ENCODE results near the gene GALNT12. TPM values are rescaled to one million over a fixed set of nuclear protein-coding genes. Genes with fewer than 3 reads are reported as not detected.
A peak's percentile ranks its signal among the peaks of the same experiment; 100 is the strongest.

The GALNT12 gene, protein sequence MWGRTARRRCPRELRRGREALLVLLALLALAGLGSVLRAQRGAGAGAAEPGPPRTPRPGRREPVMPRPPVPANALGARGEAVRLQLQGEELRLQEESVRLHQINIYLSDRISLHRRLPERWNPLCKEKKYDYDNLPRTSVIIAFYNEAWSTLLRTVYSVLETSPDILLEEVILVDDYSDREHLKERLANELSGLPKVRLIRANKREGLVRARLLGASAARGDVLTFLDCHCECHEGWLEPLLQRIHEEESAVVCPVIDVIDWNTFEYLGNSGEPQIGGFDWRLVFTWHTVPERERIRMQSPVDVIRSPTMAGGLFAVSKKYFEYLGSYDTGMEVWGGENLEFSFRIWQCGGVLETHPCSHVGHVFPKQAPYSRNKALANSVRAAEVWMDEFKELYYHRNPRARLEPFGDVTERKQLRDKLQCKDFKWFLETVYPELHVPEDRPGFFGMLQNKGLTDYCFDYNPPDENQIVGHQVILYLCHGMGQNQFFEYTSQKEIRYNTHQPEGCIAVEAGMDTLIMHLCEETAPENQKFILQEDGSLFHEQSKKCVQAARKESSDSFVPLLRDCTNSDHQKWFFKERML
- 1 to 10 TPM; 1.7 to 3.7 (median 3.5) TPM for total RNA-seq

- Mint-ChIP-seq H3K9me3 (no peaks in the 10 kb centered on the region), H3K4me1 (ENCODE audit: low read depth) (peaks cover 33% of the 10 kb centered on the region), H3K36me3 (ENCODE audit: insufficient read depth) (peaks cover 2% of the 10 kb centered on the region), H3K27me3 (ENCODE audit: low read depth) (peaks cover 2% of the 10 kb centered on the region), H3K4me3 (peak within 1 kb of the TSS; percentile 84)
- ATAC-seq, result peak; percentile 75 to 84
- DNase-seq, result peak; percentile 44
Observed at GRCh38 chr9:98807070-98807813, at the start of gene GALNT12. TSS of gene GALNT12 (plus strand) at chr9:98807670. CDS start at chr9:98807699, 29 bp downstream.

- no peaks in the 10 kb centered on the region for H3K27me3 Mint-ChIP-seq (ENCODE audit: low read depth)
- peaks cover 59% of the 10 kb centered on the region for H3K36me3 Mint-ChIP-seq (ENCODE audit: insufficient read depth)
Observed at GRCh38 chr9:98760231-98760630, 47.2 kb upstream of the GALNT12 start.

GRCh38 chr9:98763986-98764745 lies 43.3 kb upstream of the GALNT12 start:
- Mint-ChIP-seq H3K4me1 (ENCODE audit: low read depth) (no peaks in the 10 kb centered on the region), H3K36me3 (ENCODE audit: insufficient read depth) (peaks cover 51% of the 10 kb centered on the region), H3K9me3 (peaks cover 11% of the 10 kb centered on the region), H3K27me3 (ENCODE audit: low read depth) (no peaks in the 10 kb centered on the region), H3K4me3 (no peak overlapping the region)
- ATAC-seq (no peak), DNase-seq (no peak)

More at GRCh38 chr9:98760231-98760630, 47.2 kb upstream of the GALNT12 start:
- Mint-ChIP-seq H3K4me3 (no peak overlapping the region), H3K4me1 (ENCODE audit: low read depth) (no peaks in the 10 kb centered on the region), H3K9me3 (peaks cover 23% of the 10 kb centered on the region)
- DNase-seq (no peak), ATAC-seq (no peak)

DNA sequence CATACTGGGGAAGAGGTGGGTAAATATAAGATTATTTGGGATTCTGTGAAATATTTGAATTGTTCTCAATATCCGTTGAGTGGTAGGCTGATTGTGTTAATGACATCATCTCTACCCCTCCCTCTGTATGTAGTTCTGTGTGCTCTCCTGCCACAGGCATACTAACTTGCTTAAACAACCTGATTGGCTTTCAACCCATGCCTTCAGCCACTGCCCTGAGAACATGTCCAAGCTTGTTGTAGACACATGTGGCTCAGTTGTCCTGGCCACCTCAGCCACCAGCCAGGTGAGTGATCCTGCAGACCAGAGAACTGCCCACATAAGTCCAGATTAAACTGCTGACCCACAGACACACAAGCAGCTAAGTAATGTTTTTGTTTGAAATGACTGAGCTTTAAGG lies 42.2 kb upstream of the GALNT12 start:
- Mint-ChIP-seq H3K4me3 (no peak overlapping the region), H3K9me3 (peaks cover 6% of the 10 kb centered on the region), H3K27me3 (ENCODE audit: low read depth) (no peaks in the 10 kb centered on the region), H3K36me3 (ENCODE audit: insufficient read depth) (peaks cover 53% of the 10 kb centered on the region), H3K4me1 (ENCODE audit: low read depth) (no peaks in the 10 kb centered on the region)
- DNase-seq, result no peak
- ATAC-seq, result no peak

- DNase-seq, result no peak
- no peak overlapping the region for H3K4me3 Mint-ChIP-seq
- no peaks in the 10 kb centered on the region for H3K27me3 Mint-ChIP-seq (ENCODE audit: low read depth)
- H3K36me3 Mint-ChIP-seq (ENCODE audit: insufficient read depth), result peaks cover 54% of the 10 kb centered on the region
- ATAC-seq, result no peak
- no peaks in the 10 kb centered on the region for H3K4me1 Mint-ChIP-seq (ENCODE audit: low read depth)
- H3K9me3 Mint-ChIP-seq, result peaks cover 6% of the 10 kb centered on the region
Observed at GRCh38 chr9:98766586-98766985, 40.9 kb upstream of the GALNT12 start.

GRCh38 chr9:98767196-98767595 lies 40.3 kb upstream of the GALNT12 start:
- H3K4me1 Mint-ChIP-seq (ENCODE audit: low read depth), result no peaks in the 10 kb centered on the region
- H3K9me3 Mint-ChIP-seq, result peaks cover 6% of the 10 kb centered on the region
- no peak for ATAC-seq
- H3K36me3 Mint-ChIP-seq (ENCODE audit: insufficient read depth), result peaks cover 58% of the 10 kb centered on the region
- no peak overlapping the region for H3K4me3 Mint-ChIP-seq
- H3K27me3 Mint-ChIP-seq (ENCODE audit: low read depth), result no peaks in the 10 kb centered on the region
- DNase-seq, result no peak

GRCh38 chr9:98767915-98768314 lies 39.6 kb upstream of the GALNT12 start:
- ATAC-seq (no peak), DNase-seq (no peak)
- Mint-ChIP-seq H3K36me3 (ENCODE audit: insufficient read depth) (peaks cover 57% of the 10 kb centered on the region), H3K4me1 (ENCODE audit: low read depth) (no peaks in the 10 kb centered on the region), H3K9me3 (peaks cover 6% of the 10 kb centered on the region), H3K4me3 (no peak overlapping the region), H3K27me3 (ENCODE audit: low read depth) (no peaks in the 10 kb centered on the region)

DNA sequence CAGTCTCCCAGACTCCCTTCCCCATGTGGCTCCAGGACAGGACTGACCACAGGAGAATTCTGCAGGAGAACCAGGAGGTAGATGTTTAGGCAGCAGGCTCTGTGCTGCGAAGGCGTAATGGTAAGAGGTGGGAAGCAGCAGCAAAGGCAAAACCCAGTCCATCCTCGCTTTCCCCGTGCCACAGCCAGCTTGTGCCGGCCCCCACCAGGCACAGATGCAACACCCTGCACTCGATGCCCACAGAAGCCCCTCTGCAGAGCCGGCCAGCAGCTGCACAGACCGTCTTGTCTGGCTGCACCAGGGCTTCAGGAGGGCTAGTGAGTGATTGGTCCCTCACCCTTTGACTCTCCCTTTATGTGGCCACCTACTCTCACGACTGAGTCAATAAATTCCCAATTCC lies 39.1 kb upstream of the GALNT12 start:
- Mint-ChIP-seq H3K27me3 (ENCODE audit: low read depth) (no peaks in the 10 kb centered on the region), H3K36me3 (ENCODE audit: insufficient read depth) (peaks cover 59% of the 10 kb centered on the region)
- no peak for ATAC-seq

GRCh38 chr9:98770717-98771116 lies 36.8 kb upstream of the GALNT12 start:
- Mint-ChIP-seq H3K27me3 (ENCODE audit: low read depth) (no peaks in the 10 kb centered on the region), H3K9me3 (no peaks in the 10 kb centered on the region), H3K36me3 (ENCODE audit: insufficient read depth) (peaks cover 48% of the 10 kb centered on the region), H3K4me3 (no peak overlapping the region), H3K4me1 (ENCODE audit: low read depth) (no peaks in the 10 kb centered on the region)
- no peak for DNase-seq
- no peak for ATAC-seq

More for the DNA sequence above, 39.1 kb upstream of the GALNT12 start:
- no peak for DNase-seq
- Mint-ChIP-seq H3K9me3 (peaks cover 6% of the 10 kb centered on the region), H3K4me1 (ENCODE audit: low read depth) (no peaks in the 10 kb centered on the region), H3K4me3 (no peak overlapping the region)

GRCh38 chr9:98771209-98771874 lies 36.1 kb upstream of the GALNT12 start:
- Mint-ChIP-seq H3K4me3 (no peak overlapping the region), H3K36me3 (ENCODE audit: insufficient read depth) (peaks cover 46% of the 10 kb centered on the region), H3K4me1 (ENCODE audit: low read depth) (no peaks in the 10 kb centered on the region), H3K27me3 (ENCODE audit: low read depth) (no peaks in the 10 kb centered on the region), H3K9me3 (no peaks in the 10 kb centered on the region)
- no peak for ATAC-seq
- DNase-seq, result no peak

DNA sequence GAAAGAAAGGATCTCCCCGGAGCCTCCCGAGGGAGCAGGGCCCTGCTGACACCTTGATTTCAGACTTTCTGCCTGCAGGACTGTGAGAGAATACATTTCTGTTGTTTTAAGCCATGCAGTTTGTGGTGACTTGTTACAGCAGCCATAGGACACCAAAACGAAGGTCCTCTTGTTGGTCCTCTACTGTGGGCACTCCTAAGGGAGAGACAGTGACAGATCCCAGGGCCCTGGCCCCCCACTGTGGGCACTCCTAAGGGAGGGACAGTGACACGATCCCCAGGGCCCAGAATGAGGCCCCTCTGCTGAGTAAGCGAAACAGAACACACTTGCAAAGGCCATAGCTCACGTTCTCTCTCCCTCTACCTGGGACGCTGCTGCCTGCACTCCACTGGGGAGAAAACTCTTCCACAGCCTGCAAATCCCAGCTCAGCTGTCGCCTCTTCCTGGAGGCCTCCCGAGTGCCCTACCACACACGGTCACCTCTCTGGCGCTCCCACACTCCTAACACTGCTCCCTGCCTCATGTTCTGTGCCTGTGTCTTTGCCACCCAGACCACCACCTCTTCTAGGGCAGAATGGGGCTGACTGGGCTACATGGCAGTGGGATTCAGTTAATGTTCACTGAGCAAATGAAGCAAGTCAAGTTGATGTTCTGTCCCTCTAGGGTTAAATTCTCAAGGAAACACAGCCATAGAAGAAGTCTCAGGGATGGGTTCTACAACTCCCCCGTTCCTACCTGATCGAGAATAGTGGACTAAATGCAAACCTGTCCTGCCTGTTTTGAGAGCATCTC lies 34.9 kb upstream of the GALNT12 start:
- ATAC-seq (no peak), DNase-seq (no peak)
- Mint-ChIP-seq H3K4me3 (no peak overlapping the region), H3K36me3 (ENCODE audit: insufficient read depth) (peaks cover 40% of the 10 kb centered on the region), H3K9me3 (no peaks in the 10 kb centered on the region), H3K4me1 (ENCODE audit: low read depth) (no peaks in the 10 kb centered on the region), H3K27me3 (ENCODE audit: low read depth) (no peaks in the 10 kb centered on the region)

DNA sequence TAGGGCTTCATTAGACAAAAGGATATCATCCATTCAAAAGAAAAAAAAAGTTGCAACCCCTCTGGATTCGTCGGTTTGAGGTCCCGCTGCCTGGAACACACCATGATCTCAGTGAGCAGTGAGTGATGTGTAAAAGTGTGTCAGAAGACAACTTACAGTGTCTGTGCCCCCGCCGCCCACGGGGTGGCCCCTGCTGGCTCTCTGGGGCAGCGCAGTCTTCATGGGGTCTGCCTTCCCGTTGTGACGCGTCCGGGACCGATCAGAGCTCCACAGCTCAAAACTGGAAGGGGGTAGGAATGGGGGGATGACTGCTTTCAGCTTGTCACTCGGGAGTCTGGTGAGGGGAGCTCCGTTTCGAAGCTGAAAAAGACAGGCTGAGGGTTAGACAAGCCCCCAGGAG lies 33.7 kb upstream of the GALNT12 start:
- no peaks in the 10 kb centered on the region for H3K27me3 Mint-ChIP-seq (ENCODE audit: low read depth)
- H3K9me3 Mint-ChIP-seq, result no peaks in the 10 kb centered on the region
- peaks cover 33% of the 10 kb centered on the region for H3K36me3 Mint-ChIP-seq (ENCODE audit: insufficient read depth)
- no peak overlapping the region for H3K4me3 Mint-ChIP-seq
- DNase-seq (no peak), ATAC-seq (no peak)
- no peaks in the 10 kb centered on the region for H3K4me1 Mint-ChIP-seq (ENCODE audit: low read depth)

GRCh38 chr9:98774746-98775145 lies 32.7 kb upstream of the GALNT12 start:
- H3K9me3 Mint-ChIP-seq, result no peaks in the 10 kb centered on the region
- ATAC-seq (no peak), DNase-seq (no peak)
- H3K36me3 Mint-ChIP-seq (ENCODE audit: insufficient read depth), result peaks cover 35% of the 10 kb centered on the region
- no peaks in the 10 kb centered on the region for H3K27me3 Mint-ChIP-seq (ENCODE audit: low read depth)
- H3K4me1 Mint-ChIP-seq (ENCODE audit: low read depth), result no peaks in the 10 kb centered on the region
- no peak overlapping the region for H3K4me3 Mint-ChIP-seq

Measured in activated T-cell treated with anti-CD3 and anti-CD28 coated beads, Interleukin-2, amount 50 U/mL, for 4 hours (primary cell).